HepG2 (cell line): ENCODE data around the gene SEC14L5. TPM values are rescaled to one million over a fixed set of nuclear protein-coding genes. Genes with fewer than 3 reads are reported as not detected.

ENCODE experiments used
- ARNTL ChIP-seq: sonication (generic); formaldehyde crosslinking; IDR thresholded peaks from 2 replicates; pipeline ENCODE4 v1.4.0; 2020; ENCODE audit warnings: mild to moderate bottlenecking, missing genetic modification reagents
- DNMT1 ChIP-seq: sonication (generic); formaldehyde crosslinking; IDR thresholded peaks from 2 replicates; pipeline ENCODE4 v1.5.1; 2020; ENCODE audit warnings: mild to moderate bottlenecking, missing genetic modification reagents
- HNF4A ChIP-seq: sonication (generic); formaldehyde crosslinking; IDR thresholded peaks from 2 replicates; pipeline ENCODE4 v1.4.0; 2020; ENCODE audit warnings: missing genetic modification reagents
- HNRNPLL ChIP-seq: fragments of 200-400 bp; formaldehyde crosslinking; IDR thresholded peaks from 2 replicates; pipeline ENCODE4 v1.6.1; 2017; ENCODE audit warnings: mild to moderate bottlenecking, low read depth, low read length; ENCODE audit not compliant: poor library complexity, severe bottlenecking
- KLF15 ChIP-seq: sonication (generic); formaldehyde crosslinking; IDR thresholded peaks from 2 replicates; pipeline ENCODE4 v1.8.1; 2023; ENCODE audit warnings: borderline replicate concordance, mild to moderate bottlenecking, inconsistent platforms, missing genetic modification reagents, mixed read lengths
- MAFK ChIP-seq, 2 experiments: IDR thresholded peaks in 1 of 2; conservative IDR thresholded peaks in 1 of 2; 2 replicates each; pipeline ENCODE4 v1.6.1; 2011; ENCODE audit warnings: improper control_type of control experiment in 2 of 2, low read length in 2 of 2
- SMARCE1 ChIP-seq: fragments of 450-650 bp; IDR thresholded peaks from 2 replicates; pipeline ENCODE4 v1.6.1; 2017; ENCODE audit warnings: borderline replicate concordance
- SP1 ChIP-seq, 2 experiments: fragments of 450-650 bp in 1 of 2; sonication (generic) in 1 of 2; formaldehyde crosslinking in 1 of 2; IDR thresholded peaks; 2 replicates each; pipeline versions ENCODE4 v1.4.0 to v1.6.1; 2016 to 2020; ENCODE audit warnings: missing genetic modification reagents in 1 of 2
- TRIM24 ChIP-seq: sonication (generic); formaldehyde crosslinking; IDR thresholded peaks from 2 replicates; pipeline ENCODE4 v1.8.0; 2022; ENCODE audit warnings: mild to moderate bottlenecking, missing genetic modification reagents
- ZNF891 ChIP-seq: sonication (generic); formaldehyde crosslinking; IDR thresholded peaks from 2 replicates; pipeline ENCODE4 v1.5.0; 2020; ENCODE audit warnings: mild to moderate bottlenecking, missing genetic modification reagents
- polyA plus RNA-seq, 8 experiments: library from polyadenylated mRNA; depleted of rRNA in 3 of 8; stranded (reverse) in 7 of 8; unstranded in 1 of 8; fragments of >200 nt; fragmentation: Illumina TruSeq in 4 of 8; extraction: Trizol in 4 of 8; gene quantifications; 2 replicates each; pipeline versions ENCODE4 v1.2.1 to v1.2.3, GENCODE V29; 2011 to 2016; ENCODE audit warnings: low read depth in 4 of 8, missing spikeins in 1 of 8, mixed read lengths in 1 of 8; ENCODE audit not compliant: insufficient read depth in 1 of 8
- total RNA-seq, 5 experiments: library from RNA; depleted of rRNA; stranded (reverse); fragments of >200 nt; fragmentation: Illumina TruSeq; extraction: Trizol; gene quantifications; 2 replicates each; pipeline ENCODE4 v1.2.3, GENCODE V29; 2016; ENCODE audit warnings: low read depth in 1 of 5
- TF ChIP-seq, protein P1 (sequence below): sonication (generic); formaldehyde crosslinking; IDR thresholded peaks from 2 replicates; pipeline ENCODE4 v1.5.0; 2020; ENCODE audit warnings: mild to moderate bottlenecking, missing genetic modification reagents, borderline replicate concordance
- TF ChIP-seq, protein P2 (sequence below): conservative IDR thresholded peaks from 2 replicates; pipeline ENCODE4 v1.6.1; 2018; ENCODE audit warnings: missing genetic modification reagents
- TF ChIP-seq, protein P3 (sequence below): sonication (generic); formaldehyde crosslinking; IDR thresholded peaks from 2 replicates; pipeline ENCODE4 v1.5.0; 2020; ENCODE audit warnings: mild to moderate bottlenecking, missing genetic modification reagents, moderate library complexity
- TF ChIP-seq, protein P4 (sequence below): IDR thresholded peaks from 2 replicates; pipeline ENCODE4 v1.6.1; 2016
- TF ChIP-seq, protein P5 (sequence below): IDR thresholded peaks from 2 replicates; pipeline ENCODE4 v1.6.1; 2016; ENCODE audit warnings: low read depth

SEC14L5 gene
- total and polyA plus RNA-seq, 2 of the 13 experiments (the other 11 are each of a cell fraction or from before 2014, with no cell fraction given), result 0.40 to 0.42 TPM

DNA sequence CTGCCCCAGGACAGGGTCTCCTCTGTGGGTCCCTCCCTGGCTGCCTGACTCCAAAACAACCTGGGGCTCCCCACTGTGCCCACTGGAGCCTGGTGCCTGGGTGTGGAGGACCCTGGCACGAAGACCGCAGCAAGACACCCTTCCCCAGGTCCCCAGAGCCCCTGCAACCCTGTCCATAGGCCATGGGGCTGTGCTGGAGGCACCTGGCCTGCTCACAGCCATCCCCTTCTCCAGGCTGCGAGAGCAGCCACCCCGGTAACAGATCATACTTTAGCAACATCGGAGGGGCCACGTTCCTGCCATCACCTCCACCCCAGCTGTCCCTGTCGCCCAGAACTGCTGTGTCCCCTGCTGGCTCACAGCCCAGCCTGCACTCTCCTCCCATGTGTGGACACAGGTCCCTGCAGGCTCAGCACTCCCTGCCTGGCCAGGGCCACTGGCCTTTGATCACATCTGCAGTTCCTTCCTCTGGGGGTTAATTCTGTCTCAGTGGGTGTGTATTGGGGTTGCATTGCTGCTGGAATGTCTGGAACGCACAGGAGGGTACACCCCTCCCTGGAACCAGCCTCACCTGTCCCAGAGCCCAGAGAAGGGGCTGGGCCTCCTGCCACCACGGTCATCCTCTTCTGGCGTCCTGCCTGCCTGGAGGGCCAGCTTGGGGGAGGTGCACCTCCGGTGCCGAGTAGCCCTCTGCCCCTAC, 33.4 kb upstream of the SEC14L5 start (continued):
- TF ChIP-seq, protein P1, sequence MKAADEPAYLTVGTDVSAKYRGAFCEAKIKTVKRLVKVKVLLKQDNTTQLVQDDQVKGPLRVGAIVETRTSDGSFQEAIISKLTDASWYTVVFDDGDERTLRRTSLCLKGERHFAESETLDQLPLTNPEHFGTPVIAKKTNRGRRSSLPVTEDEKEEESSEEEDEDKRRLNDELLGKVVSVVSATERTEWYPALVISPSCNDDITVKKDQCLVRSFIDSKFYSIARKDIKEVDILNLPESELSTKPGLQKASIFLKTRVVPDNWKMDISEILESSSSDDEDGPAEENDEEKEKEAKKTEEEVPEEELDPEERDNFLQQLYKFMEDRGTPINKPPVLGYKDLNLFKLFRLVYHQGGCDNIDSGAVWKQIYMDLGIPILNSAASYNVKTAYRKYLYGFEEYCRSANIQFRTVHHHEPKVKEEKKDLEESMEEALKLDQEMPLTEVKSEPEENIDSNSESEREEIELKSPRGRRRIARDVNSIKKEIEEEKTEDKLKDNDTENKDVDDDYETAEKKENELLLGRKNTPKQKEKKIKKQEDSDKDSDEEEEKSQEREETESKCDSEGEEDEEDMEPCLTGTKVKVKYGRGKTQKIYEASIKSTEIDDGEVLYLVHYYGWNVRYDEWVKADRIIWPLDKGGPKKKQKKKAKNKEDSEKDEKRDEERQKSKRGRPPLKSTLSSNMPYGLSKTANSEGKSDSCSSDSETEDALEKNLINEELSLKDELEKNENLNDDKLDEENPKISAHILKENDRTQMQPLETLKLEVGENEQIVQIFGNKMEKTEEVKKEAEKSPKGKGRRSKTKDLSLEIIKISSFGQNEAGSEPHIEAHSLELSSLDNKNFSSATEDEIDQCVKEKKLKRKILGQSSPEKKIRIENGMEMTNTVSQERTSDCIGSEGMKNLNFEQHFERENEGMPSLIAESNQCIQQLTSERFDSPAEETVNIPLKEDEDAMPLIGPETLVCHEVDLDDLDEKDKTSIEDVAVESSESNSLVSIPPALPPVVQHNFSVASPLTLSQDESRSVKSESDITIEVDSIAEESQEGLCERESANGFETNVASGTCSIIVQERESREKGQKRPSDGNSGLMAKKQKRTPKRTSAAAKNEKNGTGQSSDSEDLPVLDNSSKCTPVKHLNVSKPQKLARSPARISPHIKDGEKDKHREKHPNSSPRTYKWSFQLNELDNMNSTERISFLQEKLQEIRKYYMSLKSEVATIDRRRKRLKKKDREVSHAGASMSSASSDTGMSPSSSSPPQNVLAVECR (CRISPR knock-in tag), result peak; percentile 28; the same call in 1 of the 2 replicates
- TF ChIP-seq, protein P2, sequence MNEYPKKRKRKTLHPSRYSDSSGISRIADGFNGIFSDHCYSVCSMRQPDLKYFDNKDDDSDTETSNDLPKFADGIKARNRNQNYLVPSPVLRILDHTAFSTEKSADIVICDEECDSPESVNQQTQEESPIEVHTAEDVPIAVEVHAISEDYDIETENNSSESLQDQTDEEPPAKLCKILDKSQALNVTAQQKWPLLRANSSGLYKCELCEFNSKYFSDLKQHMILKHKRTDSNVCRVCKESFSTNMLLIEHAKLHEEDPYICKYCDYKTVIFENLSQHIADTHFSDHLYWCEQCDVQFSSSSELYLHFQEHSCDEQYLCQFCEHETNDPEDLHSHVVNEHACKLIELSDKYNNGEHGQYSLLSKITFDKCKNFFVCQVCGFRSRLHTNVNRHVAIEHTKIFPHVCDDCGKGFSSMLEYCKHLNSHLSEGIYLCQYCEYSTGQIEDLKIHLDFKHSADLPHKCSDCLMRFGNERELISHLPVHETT (CRISPR knock-in tag), result 0 out of 2 replicates have a peak, but pooled peaks have one; percentile 58
- TF ChIP-seq, protein P3, sequence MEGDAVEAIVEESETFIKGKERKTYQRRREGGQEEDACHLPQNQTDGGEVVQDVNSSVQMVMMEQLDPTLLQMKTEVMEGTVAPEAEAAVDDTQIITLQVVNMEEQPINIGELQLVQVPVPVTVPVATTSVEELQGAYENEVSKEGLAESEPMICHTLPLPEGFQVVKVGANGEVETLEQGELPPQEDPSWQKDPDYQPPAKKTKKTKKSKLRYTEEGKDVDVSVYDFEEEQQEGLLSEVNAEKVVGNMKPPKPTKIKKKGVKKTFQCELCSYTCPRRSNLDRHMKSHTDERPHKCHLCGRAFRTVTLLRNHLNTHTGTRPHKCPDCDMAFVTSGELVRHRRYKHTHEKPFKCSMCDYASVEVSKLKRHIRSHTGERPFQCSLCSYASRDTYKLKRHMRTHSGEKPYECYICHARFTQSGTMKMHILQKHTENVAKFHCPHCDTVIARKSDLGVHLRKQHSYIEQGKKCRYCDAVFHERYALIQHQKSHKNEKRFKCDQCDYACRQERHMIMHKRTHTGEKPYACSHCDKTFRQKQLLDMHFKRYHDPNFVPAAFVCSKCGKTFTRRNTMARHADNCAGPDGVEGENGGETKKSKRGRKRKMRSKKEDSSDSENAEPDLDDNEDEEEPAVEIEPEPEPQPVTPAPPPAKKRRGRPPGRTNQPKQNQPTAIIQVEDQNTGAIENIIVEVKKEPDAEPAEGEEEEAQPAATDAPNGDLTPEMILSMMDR (CRISPR knock-in tag), result peak; percentile 79
- TF ChIP-seq KLF15 (CRISPR knock-in tag) (no peak), HNF4A (peak; percentile 74), HNRNPLL (peak; percentile 43), ZNF891 (CRISPR knock-in tag) (no peak), DNMT1 (CRISPR knock-in tag) (no peak), TRIM24 (no peak), MAFK (conservative IDR thresholded peaks at IDR 0.05 in 1 of 2, IDR thresholded peaks at IDR 0.05 in 1 of 2; ENCODE audit: low read length in 2 of 2) (peak in 1 of 2 experiments; percentile 62; a peak in 1 of 4 replicates), ARNTL (peak; percentile 45; the same call in 1 of the 2 replicates), SMARCE1 (no peak), SP1 (IDR thresholded peaks at IDR 0.05) (no peak), SP1 (CRISPR knock-in tag; IDR thresholded peaks at IDR 0.05) (peak; percentile 40; the same call in 1 of the 2 replicates)
- TF ChIP-seq, protein P4, sequence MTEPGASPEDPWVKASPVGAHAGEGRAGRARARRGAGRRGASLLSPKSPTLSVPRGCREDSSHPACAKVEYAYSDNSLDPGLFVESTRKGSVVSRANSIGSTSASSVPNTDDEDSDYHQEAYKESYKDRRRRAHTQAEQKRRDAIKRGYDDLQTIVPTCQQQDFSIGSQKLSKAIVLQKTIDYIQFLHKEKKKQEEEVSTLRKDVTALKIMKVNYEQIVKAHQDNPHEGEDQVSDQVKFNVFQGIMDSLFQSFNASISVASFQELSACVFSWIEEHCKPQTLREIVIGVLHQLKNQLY (CRISPR knock-in tag), result peak; percentile 28; the same call in 1 of the 2 replicates
- TF ChIP-seq, protein P5, sequence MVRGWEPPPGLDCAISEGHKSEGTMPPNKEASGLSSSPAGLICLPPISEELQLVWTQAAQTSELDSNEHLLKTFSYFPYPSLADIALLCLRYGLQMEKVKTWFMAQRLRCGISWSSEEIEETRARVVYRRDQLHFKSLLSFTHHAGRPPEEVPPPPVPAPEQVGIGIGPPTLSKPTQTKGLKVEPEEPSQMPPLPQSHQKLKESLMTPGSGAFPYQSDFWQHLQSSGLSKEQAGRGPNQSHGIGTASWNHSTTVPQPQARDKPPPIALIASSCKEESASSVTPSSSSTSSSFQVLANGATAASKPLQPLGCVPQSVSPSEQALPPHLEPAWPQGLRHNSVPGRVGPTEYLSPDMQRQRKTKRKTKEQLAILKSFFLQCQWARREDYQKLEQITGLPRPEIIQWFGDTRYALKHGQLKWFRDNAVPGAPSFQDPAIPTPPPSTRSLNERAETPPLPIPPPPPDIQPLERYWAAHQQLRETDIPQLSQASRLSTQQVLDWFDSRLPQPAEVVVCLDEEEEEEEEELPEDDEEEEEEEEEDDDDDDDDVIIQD (CRISPR knock-in tag), result no peak
